AG09309 (cell line): ENCODE data around the gene ABCA12.
"Not testable (repeated sequence)": the region's sequence is repeated elsewhere in the genome, so short reads cannot be mapped to it uniquely, and the experiment has no call there.

Experiments
- DNase-seq: peaks from one replicate; pipeline ENCODE4 v3.0.0-alpha.2; 2010; ENCODE audit warnings: low read depth
- H3K4me3 ChIP-seq: 2 replicates; pipeline ENCODE4 v1.5.1; 2011; ENCODE audit warnings: mild to moderate bottlenecking, low read depth, low read length, moderate library complexity; ENCODE audit not compliant: control insufficient read depth
- TF ChIP-seq, protein P1 (sequence below): IDR thresholded peaks from 2 replicates; pipeline ENCODE4 v1.5.1; 2011; ENCODE audit warnings: mild to moderate bottlenecking, low read depth, low read length, inconsistent platforms; ENCODE audit not compliant: insufficient read depth, control insufficient read depth; ENCODE audit errors: missing control alignments

The ABCA12 gene, protein sequence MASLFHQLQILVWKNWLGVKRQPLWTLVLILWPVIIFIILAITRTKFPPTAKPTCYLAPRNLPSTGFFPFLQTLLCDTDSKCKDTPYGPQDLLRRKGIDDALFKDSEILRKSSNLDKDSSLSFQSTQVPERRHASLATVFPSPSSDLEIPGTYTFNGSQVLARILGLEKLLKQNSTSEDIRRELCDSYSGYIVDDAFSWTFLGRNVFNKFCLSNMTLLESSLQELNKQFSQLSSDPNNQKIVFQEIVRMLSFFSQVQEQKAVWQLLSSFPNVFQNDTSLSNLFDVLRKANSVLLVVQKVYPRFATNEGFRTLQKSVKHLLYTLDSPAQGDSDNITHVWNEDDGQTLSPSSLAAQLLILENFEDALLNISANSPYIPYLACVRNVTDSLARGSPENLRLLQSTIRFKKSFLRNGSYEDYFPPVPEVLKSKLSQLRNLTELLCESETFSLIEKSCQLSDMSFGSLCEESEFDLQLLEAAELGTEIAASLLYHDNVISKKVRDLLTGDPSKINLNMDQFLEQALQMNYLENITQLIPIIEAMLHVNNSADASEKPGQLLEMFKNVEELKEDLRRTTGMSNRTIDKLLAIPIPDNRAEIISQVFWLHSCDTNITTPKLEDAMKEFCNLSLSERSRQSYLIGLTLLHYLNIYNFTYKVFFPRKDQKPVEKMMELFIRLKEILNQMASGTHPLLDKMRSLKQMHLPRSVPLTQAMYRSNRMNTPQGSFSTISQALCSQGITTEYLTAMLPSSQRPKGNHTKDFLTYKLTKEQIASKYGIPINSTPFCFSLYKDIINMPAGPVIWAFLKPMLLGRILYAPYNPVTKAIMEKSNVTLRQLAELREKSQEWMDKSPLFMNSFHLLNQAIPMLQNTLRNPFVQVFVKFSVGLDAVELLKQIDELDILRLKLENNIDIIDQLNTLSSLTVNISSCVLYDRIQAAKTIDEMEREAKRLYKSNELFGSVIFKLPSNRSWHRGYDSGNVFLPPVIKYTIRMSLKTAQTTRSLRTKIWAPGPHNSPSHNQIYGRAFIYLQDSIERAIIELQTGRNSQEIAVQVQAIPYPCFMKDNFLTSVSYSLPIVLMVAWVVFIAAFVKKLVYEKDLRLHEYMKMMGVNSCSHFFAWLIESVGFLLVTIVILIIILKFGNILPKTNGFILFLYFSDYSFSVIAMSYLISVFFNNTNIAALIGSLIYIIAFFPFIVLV (N-terminal part only)

DNA sequence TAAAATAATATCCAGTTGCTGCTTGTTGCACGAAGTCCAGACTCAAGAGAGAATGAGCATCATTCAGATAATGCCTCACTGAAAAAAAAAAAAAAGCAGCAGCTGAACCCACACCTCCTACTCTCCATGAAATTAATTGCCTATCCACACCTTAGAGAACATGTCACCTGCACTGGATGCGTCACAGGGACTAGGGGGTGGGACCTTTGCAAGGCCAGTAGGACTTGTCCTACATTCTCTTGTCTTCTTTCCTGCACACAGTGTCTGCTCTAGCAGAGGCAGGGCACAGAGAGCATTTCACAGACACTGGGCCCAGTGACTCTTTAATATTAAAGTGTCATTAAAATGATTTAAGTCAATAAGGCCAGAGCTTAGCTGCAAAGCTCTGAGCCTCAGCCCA, at the start of gene ABCA12:
Gene ABCA12, minus strand, starts transcription at position 148 of the 400 bp plus-strand sequence. CDS start 418 bp downstream, outside the sequence.
- TF ChIP-seq, protein P1, sequence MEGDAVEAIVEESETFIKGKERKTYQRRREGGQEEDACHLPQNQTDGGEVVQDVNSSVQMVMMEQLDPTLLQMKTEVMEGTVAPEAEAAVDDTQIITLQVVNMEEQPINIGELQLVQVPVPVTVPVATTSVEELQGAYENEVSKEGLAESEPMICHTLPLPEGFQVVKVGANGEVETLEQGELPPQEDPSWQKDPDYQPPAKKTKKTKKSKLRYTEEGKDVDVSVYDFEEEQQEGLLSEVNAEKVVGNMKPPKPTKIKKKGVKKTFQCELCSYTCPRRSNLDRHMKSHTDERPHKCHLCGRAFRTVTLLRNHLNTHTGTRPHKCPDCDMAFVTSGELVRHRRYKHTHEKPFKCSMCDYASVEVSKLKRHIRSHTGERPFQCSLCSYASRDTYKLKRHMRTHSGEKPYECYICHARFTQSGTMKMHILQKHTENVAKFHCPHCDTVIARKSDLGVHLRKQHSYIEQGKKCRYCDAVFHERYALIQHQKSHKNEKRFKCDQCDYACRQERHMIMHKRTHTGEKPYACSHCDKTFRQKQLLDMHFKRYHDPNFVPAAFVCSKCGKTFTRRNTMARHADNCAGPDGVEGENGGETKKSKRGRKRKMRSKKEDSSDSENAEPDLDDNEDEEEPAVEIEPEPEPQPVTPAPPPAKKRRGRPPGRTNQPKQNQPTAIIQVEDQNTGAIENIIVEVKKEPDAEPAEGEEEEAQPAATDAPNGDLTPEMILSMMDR: no peak
- no peak within 1 kb of the TSS for H3K4me3 ChIP-seq
- no peak for DNase-seq

DNA sequence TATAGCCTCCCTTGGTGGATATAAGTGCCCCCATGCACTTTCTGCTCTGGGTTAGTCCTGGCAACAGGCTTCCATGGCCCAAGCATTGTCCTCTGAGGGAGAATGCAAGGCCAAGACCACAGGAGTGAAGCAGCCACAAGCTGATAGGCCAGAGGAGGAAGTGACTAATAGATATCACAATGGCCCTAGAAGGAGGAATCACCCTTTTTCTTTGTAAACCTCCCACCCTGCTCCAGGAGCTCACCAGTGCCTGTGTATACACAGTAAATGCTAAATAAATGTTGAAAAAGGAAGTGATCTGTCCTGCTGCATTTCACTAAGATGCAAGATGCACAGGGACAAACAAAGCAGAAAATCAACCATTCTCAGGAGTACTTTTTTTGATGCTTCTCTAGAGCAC, 49.7 kb upstream of the ABCA12 start:
- H3K4me3 ChIP-seq: no peak overlapping the region
- DNase-seq: no peak
- TF ChIP-seq, protein P1: no peak

DNA sequence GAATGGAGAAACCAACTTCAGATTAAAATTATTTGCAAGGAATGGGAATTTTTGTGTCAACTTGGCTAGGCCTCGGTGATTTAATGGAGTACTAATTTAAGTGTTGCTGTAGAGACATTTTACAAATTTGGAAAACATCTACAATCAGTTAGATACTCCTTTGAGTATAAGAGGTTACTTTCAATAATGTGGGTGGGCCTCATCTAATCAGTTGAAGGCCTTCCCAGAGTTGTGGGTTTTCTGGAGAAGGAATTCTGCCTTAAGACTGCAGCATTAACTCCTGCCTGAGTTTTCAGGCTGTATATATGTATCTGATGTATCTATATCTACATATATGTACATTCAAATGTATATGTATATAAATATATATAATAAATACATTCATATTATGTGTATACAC, 47.6 kb upstream of the ABCA12 start:
- DNase-seq: no peak
- no peak overlapping the region for H3K4me3 ChIP-seq
- TF ChIP-seq, protein P1: no peak

DNA sequence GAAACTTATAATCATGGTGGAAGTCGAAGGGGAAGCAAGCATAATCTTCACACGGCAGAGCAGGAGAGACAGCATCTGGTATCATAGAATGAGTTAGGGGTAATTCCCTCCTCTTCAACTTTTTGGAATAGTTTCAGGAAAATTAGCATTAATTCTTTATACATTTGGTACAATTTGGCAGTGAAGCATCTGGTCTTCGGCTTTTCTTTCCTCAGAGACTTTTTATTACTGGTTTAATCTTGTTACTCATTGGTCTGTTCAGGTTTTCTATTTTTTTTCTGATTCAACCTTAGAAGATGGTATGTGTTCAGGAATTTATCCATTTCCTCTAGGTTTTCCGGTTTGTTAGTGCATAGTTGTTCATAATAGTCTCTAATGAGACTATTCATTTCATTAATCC, 39.7 kb upstream of the ABCA12 start:
- H3K4me3 ChIP-seq: no peak overlapping the region
- no peak for DNase-seq
- TF ChIP-seq, protein P1: no peak

DNA sequence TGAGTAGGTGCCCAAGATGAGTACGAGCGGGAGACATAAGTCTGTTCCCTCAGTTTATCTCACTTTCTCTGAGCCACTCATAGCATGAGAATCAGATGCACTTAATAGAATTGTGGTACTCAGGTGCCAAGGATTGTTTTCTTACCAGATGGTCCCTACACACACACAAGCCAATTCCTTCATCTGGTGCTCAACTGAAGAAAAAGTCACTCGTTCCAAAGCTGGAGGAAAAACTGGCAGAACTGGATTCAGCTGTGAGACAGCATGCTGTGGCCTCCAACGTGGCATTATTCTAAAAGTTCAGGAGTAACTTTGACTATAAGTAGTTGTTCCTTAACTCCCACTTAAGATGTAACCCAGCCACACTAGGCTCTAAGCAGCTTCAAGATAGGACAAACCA, 33.4 kb upstream of the ABCA12 start:
- TF ChIP-seq, protein P1: no peak
- DNase-seq: no peak
- no peak overlapping the region for H3K4me3 ChIP-seq

DNA sequence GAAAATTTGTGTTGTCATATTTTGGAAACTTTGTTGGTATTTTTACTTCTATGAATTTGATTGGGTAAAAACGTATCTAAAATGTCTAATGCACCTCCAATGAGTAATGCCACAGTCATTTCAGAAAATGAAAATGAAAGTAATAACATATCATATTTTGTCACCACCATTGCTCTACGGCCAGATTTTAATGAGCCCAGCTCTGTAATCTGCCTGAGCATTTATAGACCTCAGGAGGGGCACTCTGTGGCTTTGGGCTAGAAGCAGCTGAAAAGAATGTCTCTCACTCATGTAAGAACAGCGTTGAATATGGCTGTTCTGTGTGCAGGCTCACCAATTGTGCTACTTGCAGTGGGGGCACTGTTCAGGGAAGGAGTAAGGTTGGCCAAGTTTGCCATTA, 32.7 kb upstream of the ABCA12 start:
- TF ChIP-seq, protein P1: no peak
- H3K4me3 ChIP-seq: peak overlapping the region; percentile 23
- peak; percentile 21 for DNase-seq

DNA sequence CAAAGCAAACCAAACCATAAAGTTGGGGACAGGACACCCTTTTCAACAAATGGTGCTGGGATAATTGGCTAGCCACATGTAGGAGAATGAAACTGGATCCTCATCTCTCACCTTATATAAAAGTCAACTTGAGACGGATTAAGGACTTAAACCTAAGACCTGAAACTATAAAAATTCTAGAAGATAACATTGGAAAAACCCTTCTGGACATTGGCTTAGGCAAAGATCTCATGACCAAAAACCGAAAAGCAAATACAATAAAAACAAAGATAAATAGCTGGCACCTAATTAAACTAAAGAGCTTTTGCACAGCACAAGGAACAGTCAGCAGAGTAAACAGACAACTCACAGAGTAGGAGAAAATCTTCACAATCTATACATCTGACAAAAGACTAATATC, 28.1 kb upstream of the ABCA12 start:
- not testable (repeated sequence) for H3K4me3 ChIP-seq, DNase-seq

DNA sequence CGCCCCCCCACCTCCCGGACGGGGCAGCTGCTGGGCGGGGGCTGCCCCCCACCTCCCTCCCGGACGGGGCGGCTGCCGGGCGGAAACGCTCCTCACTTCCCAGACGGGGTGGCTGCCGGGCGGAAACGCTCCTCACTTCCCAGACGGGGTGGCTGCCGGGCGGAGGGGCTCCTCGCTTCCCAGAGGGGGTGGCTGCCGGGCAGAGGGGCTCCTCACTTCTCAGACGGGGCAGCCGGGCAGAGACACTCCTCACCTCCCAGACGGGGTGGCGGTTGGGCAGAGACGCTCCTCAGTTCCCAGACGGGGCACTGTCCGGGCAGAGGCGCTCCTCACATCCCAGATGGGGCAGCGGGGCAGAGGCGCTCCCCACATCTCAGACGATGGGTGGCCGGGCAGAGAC, 24.9 kb upstream of the ABCA12 start:
- not testable (repeated sequence) for H3K4me3 ChIP-seq, DNase-seq
